GM23338 (cell line): Measurements from ENCODE around the gene MOSMO. TPM values are rescaled to one million over a fixed set of nuclear protein-coding genes. Genes with fewer than 3 reads are reported as not detected.

Experiments used
- ATAC-seq: fragments of 200-7000 bp; cut with Tn5 transposase; 3 replicates; pipeline ENCODE4 v1.9.1; 2020
- DNase-seq: peaks from one replicate; pipeline ENCODE4 v3.0.0-alpha.2; 2015; ENCODE audit warnings: low spot score
- H2AFZ ChIP-seq: fragments of 200-600 bp; sonication (generic); 2 replicates; pipeline ENCODE4 v1.8.0; 2016; ENCODE audit warnings: antibody characterized with exemption, mild to moderate bottlenecking, moderate library complexity
- H3F3A ChIP-seq: fragments of 200-600 bp; sonication (generic); replicated peaks from 2 replicates; pipeline ENCODE4 v1.8.0; 2017; ENCODE audit warnings: antibody characterized with exemption, mixed run types, low read depth
- H3K27ac ChIP-seq: fragments of 200-600 bp; sonication (generic); 2 replicates; pipeline ENCODE4 v1.6.1; 2016; ENCODE audit warnings: low read depth
- H3K27me3 ChIP-seq: fragments of 200-600 bp; sonication (generic); 2 replicates; pipeline ENCODE4 v1.8.0; 2016; ENCODE audit warnings: mild to moderate bottlenecking, mixed run types, moderate library complexity; ENCODE audit not compliant: insufficient read depth
- H3K36me3 ChIP-seq: fragments of 200-600 bp; sonication (generic); 2 replicates; pipeline ENCODE4 v1.8.0; 2016; ENCODE audit warnings: mild to moderate bottlenecking; ENCODE audit not compliant: insufficient read depth
- H3K4me1 ChIP-seq: fragments of 200-600 bp; sonication (generic); 2 replicates; pipeline ENCODE4 v1.8.0; 2016; ENCODE audit warnings: mild to moderate bottlenecking, moderate library complexity; ENCODE audit not compliant: insufficient read depth
- H3K4me2 ChIP-seq: fragments of 200-600 bp; sonication (generic); 2 replicates; pipeline ENCODE4 v1.7.1; 2017; ENCODE audit warnings: mixed run types
- H3K4me3 ChIP-seq: fragments of 200-600 bp; sonication (generic); 2 replicates; pipeline ENCODE4 v1.6.1; 2016; ENCODE audit warnings: mixed run types
- H3K79me2 ChIP-seq: fragments of 200-600 bp; sonication (generic); replicated peaks from 2 replicates; pipeline ENCODE4 v1.8.0; 2017; ENCODE audit warnings: mild to moderate bottlenecking; ENCODE audit not compliant: insufficient read depth
- H3K9me2 ChIP-seq: fragments of 200-600 bp; sonication (generic); 2 replicates; pipeline ENCODE4 v1.8.0; 2017; ENCODE audit not compliant: insufficient read depth
- H4K20me1 ChIP-seq: fragments of 200-600 bp; sonication (generic); replicated peaks from 2 replicates; pipeline ENCODE4 v1.8.0; 2017; ENCODE audit warnings: mild to moderate bottlenecking; ENCODE audit not compliant: insufficient read depth
- H3K27ac Mint-ChIP-seq: 2 replicates; pipeline ENCODE4 v1.8.0; 2020; ENCODE audit warnings: inconsistent platforms, mild to moderate bottlenecking, moderate library complexity, mixed read lengths
- H3K27me3 Mint-ChIP-seq: 3 replicates; pipeline ENCODE4 v1.8.0; 2022; ENCODE audit warnings: low read depth, mild to moderate bottlenecking, moderate library complexity, mixed read lengths, inconsistent platforms; ENCODE audit not compliant: insufficient read depth, poor library complexity
- H3K36me3 Mint-ChIP-seq: 3 replicates; pipeline ENCODE4 v1.8.0; 2021; ENCODE audit warnings: low read depth, mild to moderate bottlenecking, inconsistent platforms, moderate library complexity, mixed read lengths
- H3K4me1 Mint-ChIP-seq: 3 replicates; pipeline ENCODE4 v1.8.0; 2020; ENCODE audit warnings: mild to moderate bottlenecking, inconsistent platforms, mixed read lengths
- H3K4me3 Mint-ChIP-seq: 3 replicates; pipeline ENCODE4 v1.8.0; 2021; ENCODE audit warnings: moderate library complexity, mild to moderate bottlenecking, inconsistent platforms, mixed read lengths
- H3K9me3 Mint-ChIP-seq: 3 replicates; pipeline ENCODE4 v1.8.0; 2020; ENCODE audit warnings: moderate library complexity, mild to moderate bottlenecking, inconsistent platforms, mixed read lengths
- EZH2 ChIP-seq: fragments of 200-600 bp; sonication (generic); IDR thresholded peaks from one replicate; pipeline ENCODE4 v1.8.0; 2017; ENCODE audit warnings: antibody characterized with exemption, mild to moderate bottlenecking, low read depth; ENCODE audit not compliant: unreplicated experiment
- JUNB ChIP-seq: IDR thresholded peaks from one replicate; pipeline ENCODE4 v1.6.1; 2016; ENCODE audit warnings: antibody characterized with exemption; ENCODE audit not compliant: unreplicated experiment
- STAT1 ChIP-seq: IDR thresholded peaks from one replicate; pipeline ENCODE4 v1.6.1; 2016; ENCODE audit warnings: antibody characterized with exemption; ENCODE audit not compliant: unreplicated experiment
- ZNF114 ChIP-seq: fragments of 250-450 bp; sonication (Bioruptor Pico); IDR thresholded peaks from 2 replicates; pipeline ENCODE4 v1.5.0; 2020; ENCODE audit warnings: mild to moderate bottlenecking, moderate library complexity
- ZNF331 ChIP-seq: fragments of 250-450 bp; sonication (Bioruptor Pico); IDR thresholded peaks from 2 replicates; pipeline ENCODE4 v1.5.0; 2020; ENCODE audit warnings: low read depth, mild to moderate bottlenecking, moderate library complexity
- polyA plus RNA-seq: library from polyadenylated mRNA; unstranded; fragments of >200 nt; fragmentation: Nextera tagmentation; extraction: Ambion mirVana; gene quantifications from 2 replicates; pipeline ENCODE4 v1.2.1, GENCODE V29; 2016
- total RNA-seq: library from RNA; depleted of rRNA; stranded (reverse); fragments of >200 nt; shearing (Covaris generic); gene quantifications from 2 replicates; pipeline ENCODE4 v1.2.3, GENCODE V29; 2014
- TF ChIP-seq, protein P1 (sequence below): IDR thresholded peaks from one replicate; pipeline ENCODE4 v1.6.1; 2018; ENCODE audit warnings: antibody characterized with exemption; ENCODE audit not compliant: unreplicated experiment
- TF ChIP-seq, protein P2 (sequence below), 2 experiments: fragments of 200-600 bp in 1 of 2; sonication (generic) in 1 of 2; conservative IDR thresholded peaks; 2 replicates each; pipeline versions ENCODE4 v1.5.1 to v1.6.1; 2016 to 2017; ENCODE audit warnings: antibody characterized with exemption in 2 of 2, low read depth in 2 of 2, mild to moderate bottlenecking in 2 of 2, moderate library complexity in 1 of 2
- TF ChIP-seq, protein P3 (sequence below): fragments of 250-450 bp; sonication (Bioruptor Pico); IDR thresholded peaks from 2 replicates; pipeline ENCODE4 v1.5.0; 2020; ENCODE audit warnings: mild to moderate bottlenecking, moderate library complexity

The MOSMO gene
- total and polyA plus RNA-seq, 2 experiments from 2014 or later: 8.7 to 19.2 TPM

DNA sequence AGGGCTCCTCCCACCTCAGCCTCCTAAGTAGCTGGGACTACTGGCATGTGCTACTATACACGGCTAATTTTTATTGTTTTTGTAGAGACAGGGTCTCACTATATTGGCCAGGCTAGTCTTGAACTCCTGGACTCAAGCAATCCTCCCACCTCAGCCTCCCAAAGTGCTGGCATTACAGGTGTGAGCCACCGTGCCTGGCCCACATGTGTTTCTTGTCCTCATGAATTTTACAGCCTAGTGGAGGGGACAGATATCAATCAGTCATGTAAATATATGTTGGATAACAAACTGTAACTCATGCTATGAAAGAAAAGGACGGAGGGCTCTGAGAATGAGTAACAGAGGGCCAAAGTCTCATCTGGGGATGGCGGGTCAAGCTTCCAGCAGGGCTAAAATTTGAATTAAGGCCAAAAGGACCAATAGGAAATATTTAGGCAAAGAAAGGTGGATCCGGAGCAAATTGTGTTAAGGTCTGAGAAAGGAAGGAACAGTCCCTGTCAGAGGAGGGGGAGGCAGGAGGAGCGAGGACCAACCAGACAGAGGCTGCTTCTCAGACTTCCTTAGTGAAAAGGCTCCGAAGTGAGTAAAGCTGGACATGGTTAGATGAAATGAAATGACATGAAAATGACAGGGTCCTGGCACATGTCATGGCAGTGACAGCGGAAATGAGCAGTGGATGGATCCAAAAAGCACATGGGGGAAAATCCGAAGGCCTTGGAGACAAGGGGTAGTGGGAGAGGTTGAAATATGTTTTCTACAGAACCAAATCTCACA is 10.8 kb upstream of the MOSMO start:
- H4K20me1 ChIP-seq: no peaks in the 10 kb centered on the region
- no peaks in the 10 kb centered on the region for H3K4me1 ChIP-seq
- TF ChIP-seq ZNF331 (CRISPR knock-in tag): no peak
- TF ChIP-seq ZNF114 (CRISPR knock-in tag): no peak
- TF ChIP-seq, protein P1, sequence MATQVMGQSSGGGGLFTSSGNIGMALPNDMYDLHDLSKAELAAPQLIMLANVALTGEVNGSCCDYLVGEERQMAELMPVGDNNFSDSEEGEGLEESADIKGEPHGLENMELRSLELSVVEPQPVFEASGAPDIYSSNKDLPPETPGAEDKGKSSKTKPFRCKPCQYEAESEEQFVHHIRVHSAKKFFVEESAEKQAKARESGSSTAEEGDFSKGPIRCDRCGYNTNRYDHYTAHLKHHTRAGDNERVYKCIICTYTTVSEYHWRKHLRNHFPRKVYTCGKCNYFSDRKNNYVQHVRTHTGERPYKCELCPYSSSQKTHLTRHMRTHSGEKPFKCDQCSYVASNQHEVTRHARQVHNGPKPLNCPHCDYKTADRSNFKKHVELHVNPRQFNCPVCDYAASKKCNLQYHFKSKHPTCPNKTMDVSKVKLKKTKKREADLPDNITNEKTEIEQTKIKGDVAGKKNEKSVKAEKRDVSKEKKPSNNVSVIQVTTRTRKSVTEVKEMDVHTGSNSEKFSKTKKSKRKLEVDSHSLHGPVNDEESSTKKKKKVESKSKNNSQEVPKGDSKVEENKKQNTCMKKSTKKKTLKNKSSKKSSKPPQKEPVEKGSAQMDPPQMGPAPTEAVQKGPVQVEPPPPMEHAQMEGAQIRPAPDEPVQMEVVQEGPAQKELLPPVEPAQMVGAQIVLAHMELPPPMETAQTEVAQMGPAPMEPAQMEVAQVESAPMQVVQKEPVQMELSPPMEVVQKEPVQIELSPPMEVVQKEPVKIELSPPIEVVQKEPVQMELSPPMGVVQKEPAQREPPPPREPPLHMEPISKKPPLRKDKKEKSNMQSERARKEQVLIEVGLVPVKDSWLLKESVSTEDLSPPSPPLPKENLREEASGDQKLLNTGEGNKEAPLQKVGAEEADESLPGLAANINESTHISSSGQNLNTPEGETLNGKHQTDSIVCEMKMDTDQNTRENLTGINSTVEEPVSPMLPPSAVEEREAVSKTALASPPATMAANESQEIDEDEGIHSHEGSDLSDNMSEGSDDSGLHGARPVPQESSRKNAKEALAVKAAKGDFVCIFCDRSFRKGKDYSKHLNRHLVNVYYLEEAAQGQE: no peak
- TF ChIP-seq JUNB: no peak
- TF ChIP-seq, protein P2, sequence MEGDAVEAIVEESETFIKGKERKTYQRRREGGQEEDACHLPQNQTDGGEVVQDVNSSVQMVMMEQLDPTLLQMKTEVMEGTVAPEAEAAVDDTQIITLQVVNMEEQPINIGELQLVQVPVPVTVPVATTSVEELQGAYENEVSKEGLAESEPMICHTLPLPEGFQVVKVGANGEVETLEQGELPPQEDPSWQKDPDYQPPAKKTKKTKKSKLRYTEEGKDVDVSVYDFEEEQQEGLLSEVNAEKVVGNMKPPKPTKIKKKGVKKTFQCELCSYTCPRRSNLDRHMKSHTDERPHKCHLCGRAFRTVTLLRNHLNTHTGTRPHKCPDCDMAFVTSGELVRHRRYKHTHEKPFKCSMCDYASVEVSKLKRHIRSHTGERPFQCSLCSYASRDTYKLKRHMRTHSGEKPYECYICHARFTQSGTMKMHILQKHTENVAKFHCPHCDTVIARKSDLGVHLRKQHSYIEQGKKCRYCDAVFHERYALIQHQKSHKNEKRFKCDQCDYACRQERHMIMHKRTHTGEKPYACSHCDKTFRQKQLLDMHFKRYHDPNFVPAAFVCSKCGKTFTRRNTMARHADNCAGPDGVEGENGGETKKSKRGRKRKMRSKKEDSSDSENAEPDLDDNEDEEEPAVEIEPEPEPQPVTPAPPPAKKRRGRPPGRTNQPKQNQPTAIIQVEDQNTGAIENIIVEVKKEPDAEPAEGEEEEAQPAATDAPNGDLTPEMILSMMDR (conservative IDR thresholded peaks at IDR 0.05; ENCODE audit: low read depth in 2 of 2): no peak
- TF ChIP-seq EZH2: no peak
- TF ChIP-seq, protein P3, sequence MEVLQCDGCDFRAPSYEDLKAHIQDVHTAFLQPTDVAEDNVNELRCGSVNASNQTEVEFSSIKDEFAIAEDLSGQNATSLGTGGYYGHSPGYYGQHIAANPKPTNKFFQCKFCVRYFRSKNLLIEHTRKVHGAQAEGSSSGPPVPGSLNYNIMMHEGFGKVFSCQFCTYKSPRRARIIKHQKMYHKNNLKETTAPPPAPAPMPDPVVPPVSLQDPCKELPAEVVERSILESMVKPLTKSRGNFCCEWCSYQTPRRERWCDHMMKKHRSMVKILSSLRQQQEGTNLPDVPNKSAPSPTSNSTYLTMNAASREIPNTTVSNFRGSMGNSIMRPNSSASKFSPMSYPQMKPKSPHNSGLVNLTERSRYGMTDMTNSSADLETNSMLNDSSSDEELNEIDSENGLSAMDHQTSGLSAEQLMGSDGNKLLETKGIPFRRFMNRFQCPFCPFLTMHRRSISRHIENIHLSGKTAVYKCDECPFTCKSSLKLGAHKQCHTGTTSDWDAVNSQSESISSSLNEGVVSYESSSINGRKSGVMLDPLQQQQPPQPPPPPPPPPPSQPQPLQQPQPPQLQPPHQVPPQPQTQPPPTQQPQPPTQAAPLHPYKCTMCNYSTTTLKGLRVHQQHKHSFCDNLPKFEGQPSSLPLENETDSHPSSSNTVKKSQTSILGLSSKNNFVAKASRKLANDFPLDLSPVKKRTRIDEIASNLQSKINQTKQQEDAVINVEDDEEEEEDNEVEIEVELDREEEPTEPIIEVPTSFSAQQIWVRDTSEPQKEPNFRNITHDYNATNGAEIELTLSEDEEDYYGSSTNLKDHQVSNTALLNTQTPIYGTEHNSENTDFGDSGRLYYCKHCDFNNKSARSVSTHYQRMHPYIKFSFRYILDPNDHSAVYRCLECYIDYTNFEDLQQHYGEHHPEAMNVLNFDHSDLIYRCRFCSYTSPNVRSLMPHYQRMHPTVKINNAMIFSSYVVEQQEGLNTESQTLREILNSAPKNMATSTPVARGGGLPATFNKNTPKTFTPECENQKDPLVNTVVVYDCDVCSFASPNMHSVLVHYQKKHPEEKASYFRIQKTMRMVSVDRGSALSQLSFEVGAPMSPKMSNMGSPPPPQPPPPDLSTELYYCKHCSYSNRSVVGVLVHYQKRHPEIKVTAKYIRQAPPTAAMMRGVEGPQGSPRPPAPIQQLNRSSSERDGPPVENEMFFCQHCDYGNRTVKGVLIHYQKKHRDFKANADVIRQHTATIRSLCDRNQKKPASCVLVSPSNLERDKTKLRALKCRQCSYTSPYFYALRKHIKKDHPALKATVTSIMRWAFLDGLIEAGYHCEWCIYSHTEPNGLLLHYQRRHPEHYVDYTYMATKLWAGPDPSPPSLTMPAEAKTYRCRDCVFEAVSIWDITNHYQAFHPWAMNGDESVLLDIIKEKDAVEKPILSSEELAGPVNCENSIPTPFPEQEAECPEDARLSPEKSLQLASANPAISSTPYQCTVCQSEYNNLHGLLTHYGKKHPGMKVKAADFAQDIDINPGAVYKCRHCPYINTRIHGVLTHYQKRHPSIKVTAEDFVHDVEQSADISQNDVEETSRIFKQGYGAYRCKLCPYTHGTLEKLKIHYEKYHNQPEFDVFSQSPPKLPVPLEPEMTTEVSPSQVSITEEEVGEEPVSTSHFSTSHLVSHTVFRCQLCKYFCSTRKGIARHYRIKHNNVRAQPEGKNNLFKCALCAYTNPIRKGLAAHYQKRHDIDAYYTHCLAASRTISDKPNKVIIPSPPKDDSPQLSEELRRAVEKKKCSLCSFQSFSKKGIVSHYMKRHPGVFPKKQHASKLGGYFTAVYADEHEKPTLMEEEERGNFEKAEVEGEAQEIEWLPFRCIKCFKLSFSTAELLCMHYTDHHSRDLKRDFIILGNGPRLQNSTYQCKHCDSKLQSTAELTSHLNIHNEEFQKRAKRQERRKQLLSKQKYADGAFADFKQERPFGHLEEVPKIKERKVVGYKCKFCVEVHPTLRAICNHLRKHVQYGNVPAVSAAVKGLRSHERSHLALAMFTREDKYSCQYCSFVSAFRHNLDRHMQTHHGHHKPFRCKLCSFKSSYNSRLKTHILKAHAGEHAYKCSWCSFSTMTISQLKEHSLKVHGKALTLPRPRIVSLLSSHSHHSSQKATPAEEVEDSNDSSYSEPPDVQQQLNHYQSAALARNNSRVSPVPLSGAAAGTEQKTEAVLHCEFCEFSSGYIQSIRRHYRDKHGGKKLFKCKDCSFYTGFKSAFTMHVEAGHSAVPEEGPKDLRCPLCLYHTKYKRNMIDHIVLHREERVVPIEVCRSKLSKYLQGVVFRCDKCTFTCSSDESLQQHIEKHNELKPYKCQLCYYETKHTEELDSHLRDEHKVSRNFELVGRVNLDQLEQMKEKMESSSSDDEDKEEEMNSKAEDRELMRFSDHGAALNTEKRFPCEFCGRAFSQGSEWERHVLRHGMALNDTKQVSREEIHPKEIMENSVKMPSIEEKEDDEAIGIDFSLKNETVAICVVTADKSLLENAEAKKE: no peak
- no peak for TF ChIP-seq STAT1
- peak overlapping the region; percentile 76; the same call in 1 of the 2 replicates for H2AFZ ChIP-seq
- no peak overlapping the region for H3K27ac ChIP-seq
- no peak overlapping the region for H3K4me3 Mint-ChIP-seq
- H3K4me1 Mint-ChIP-seq: peaks cover 13% of the 10 kb centered on the region
- no peak for ATAC-seq
- H3K36me3 ChIP-seq: no peaks in the 10 kb centered on the region
- no peak for DNase-seq
- no peaks in the 10 kb centered on the region for H3F3A ChIP-seq
- no peaks in the 10 kb centered on the region for H3K9me3 Mint-ChIP-seq
- no peak overlapping the region for H3K4me2 ChIP-seq
- no peak overlapping the region for H3K27ac Mint-ChIP-seq
- H3K79me2 ChIP-seq: no peaks in the 10 kb centered on the region
- no peaks in the 10 kb centered on the region for H3K27me3 ChIP-seq
- H3K9me2 ChIP-seq: no peaks in the 10 kb centered on the region
- H3K4me3 ChIP-seq: no peak overlapping the region
- H3K36me3 Mint-ChIP-seq: no peaks in the 10 kb centered on the region
- H3K27me3 Mint-ChIP-seq: peaks cover 4% of the 10 kb centered on the region
